SK-N-SH treated with all-trans-retinoic acid at 6 μM for 48 hours (cell line): ENCODE measurements around the gene INSR.
A peak's percentile ranks its signal among the peaks of the same experiment; 100 is the strongest.

Source experiments
- ATAC-seq: fragments of 200-7000 bp; cut with Tn5 transposase; 3 replicates; pipeline ENCODE4 v1.9.1; 2020; ENCODE audit warnings: mild to moderate bottlenecking, moderate library complexity
- ARNTL ChIP-seq: fragments of 450-650 bp; formaldehyde crosslinking; IDR thresholded peaks from 2 replicates; pipeline ENCODE4 v1.5.0; 2020; ENCODE audit warnings: low read depth, mild to moderate bottlenecking, moderate library complexity, borderline replicate concordance
- BACH2 ChIP-seq: fragments of 250-450 bp; sonication (Bioruptor Pico); IDR thresholded peaks from 2 replicates; pipeline ENCODE4 v1.9.0; 2021; ENCODE audit warnings: mild to moderate bottlenecking, borderline replicate concordance
- CREB5 ChIP-seq: fragments of 250-450 bp; sonication (Bioruptor Pico); IDR thresholded peaks from 2 replicates; pipeline ENCODE4 v1.5.1; 2020; ENCODE audit warnings: low read depth, mild to moderate bottlenecking, moderate library complexity
- CSDC2 ChIP-seq: fragments of 250-450 bp; sonication (Bioruptor Pico); IDR thresholded peaks from 2 replicates; pipeline ENCODE4 v1.5.0; 2020; ENCODE audit warnings: mild to moderate bottlenecking, moderate library complexity
- CSRNP3 ChIP-seq: fragments of 250-450 bp; sonication (Bioruptor Pico); IDR thresholded peaks from 2 replicates; pipeline ENCODE4 v1.5.1; 2021; ENCODE audit warnings: mild to moderate bottlenecking, moderate library complexity
- ESRRG ChIP-seq: fragments of 250-450 bp; sonication (Bioruptor Pico); IDR thresholded peaks from 2 replicates; pipeline ENCODE4 v1.6.1; 2021; ENCODE audit warnings: mild to moderate bottlenecking
- GLIS3 ChIP-seq: fragments of 250-450 bp; sonication (Bioruptor Pico); IDR thresholded peaks from 2 replicates; pipeline ENCODE4 v1.5.0; 2020; ENCODE audit warnings: mild to moderate bottlenecking, moderate library complexity
- ISL1 ChIP-seq: fragments of 250-450 bp; sonication (Bioruptor Pico); IDR thresholded peaks from 2 replicates; pipeline ENCODE4 v2.1.2; 2022; ENCODE audit warnings: mild to moderate bottlenecking, moderate library complexity
- OSR1 ChIP-seq: fragments of 250-450 bp; sonication (Bioruptor Pico); IDR thresholded peaks from 2 replicates; pipeline ENCODE4 v1.8.0; 2022; ENCODE audit warnings: moderate library complexity, mild to moderate bottlenecking, inconsistent platforms
- PATZ1 ChIP-seq: fragments of 250-450 bp; sonication (Bioruptor Pico); IDR thresholded peaks from 2 replicates; pipeline ENCODE4 v1.8.0; 2020; ENCODE audit warnings: mild to moderate bottlenecking, moderate library complexity, borderline replicate concordance
- PPARA ChIP-seq: fragments of 250-450 bp; sonication (Bioruptor Pico); IDR thresholded peaks from 2 replicates; pipeline ENCODE4 v1.5.0; 2020; ENCODE audit warnings: mild to moderate bottlenecking, borderline replicate concordance
- RARB ChIP-seq: fragments of 250-450 bp; sonication (Bioruptor Pico); IDR thresholded peaks from 2 replicates; pipeline ENCODE4 v1.8.0; 2021; ENCODE audit warnings: mild to moderate bottlenecking, moderate library complexity
- SNAI2 ChIP-seq: fragments of 250-450 bp; sonication (Bioruptor Pico); IDR thresholded peaks from 2 replicates; pipeline ENCODE4 v1.5.0; 2020; ENCODE audit warnings: mild to moderate bottlenecking, moderate library complexity
- TCF4 ChIP-seq: fragments of 250-450 bp; sonication (Bioruptor Pico); IDR thresholded peaks from 2 replicates; pipeline ENCODE4 v1.8.0; 2021; ENCODE audit warnings: mild to moderate bottlenecking, moderate library complexity, borderline replicate concordance
- TOX ChIP-seq: fragments of 250-450 bp; sonication (Bioruptor Pico); IDR thresholded peaks from 2 replicates; pipeline ENCODE4 v1.8.0; 2021; ENCODE audit warnings: mild to moderate bottlenecking, moderate library complexity, borderline replicate concordance
- TSHZ2 ChIP-seq: fragments of 250-450 bp; sonication (Bioruptor Pico); IDR thresholded peaks from 2 replicates; pipeline ENCODE4 v1.5.0; 2020; ENCODE audit warnings: mild to moderate bottlenecking, moderate library complexity
- ZC3H10 ChIP-seq: fragments of 250-450 bp; sonication (Bioruptor Pico); IDR thresholded peaks from 2 replicates; pipeline ENCODE4 v1.5.1; 2021; ENCODE audit warnings: mild to moderate bottlenecking, moderate library complexity
- ZFP3 ChIP-seq: fragments of 250-450 bp; sonication (Bioruptor Pico); IDR thresholded peaks from 2 replicates; pipeline ENCODE4 v1.5.0; 2020; ENCODE audit warnings: mild to moderate bottlenecking, moderate library complexity
- ZFP30 ChIP-seq: fragments of 450-650 bp; formaldehyde crosslinking; IDR thresholded peaks from 2 replicates; pipeline ENCODE4 v1.5.0; 2022; ENCODE audit warnings: mild to moderate bottlenecking, moderate library complexity
- ZNF565 ChIP-seq: fragments of 450-650 bp; formaldehyde crosslinking; conservative IDR thresholded peaks from 2 replicates; pipeline ENCODE4 v1.5.0; 2020; ENCODE audit warnings: low read depth, mild to moderate bottlenecking, moderate library complexity
- ZNF70 ChIP-seq: fragments of 450-650 bp; formaldehyde crosslinking; IDR thresholded peaks from 2 replicates; pipeline ENCODE4 v1.5.0; 2020; ENCODE audit warnings: mild to moderate bottlenecking, moderate library complexity
- ZNF8 ChIP-seq: fragments of 450-650 bp; formaldehyde crosslinking; IDR thresholded peaks from 2 replicates; pipeline ENCODE4 v1.5.0; 2020; ENCODE audit warnings: mild to moderate bottlenecking, moderate library complexity

INSR gene

GRCh38 chr19:7266832-7267231 is 27.4 kb downstream of the INSR start:
- TF ChIP-seq CREB5 (CRISPR knock-in tag) (no peak), PPARA (no peak), ISL1 (no peak), OSR1 (no peak), TSHZ2 (CRISPR knock-in tag) (no peak), ZNF565 (CRISPR knock-in tag) (no peak), GLIS3 (CRISPR knock-in tag) (no peak), ZFP30 (no peak), ZFP3 (CRISPR knock-in tag) (no peak), RARB (CRISPR knock-in tag) (no peak), TCF4 (CRISPR knock-in tag) (no peak), CSDC2 (CRISPR knock-in tag) (no peak), CSRNP3 (no peak), ZNF8 (CRISPR knock-in tag) (no peak), PATZ1 (CRISPR knock-in tag) (no peak), ZC3H10 (no peak), TOX (CRISPR knock-in tag) (no peak), BACH2 (CRISPR knock-in tag) (no peak), ARNTL (CRISPR knock-in tag) (no peak)
- no peak for ATAC-seq

- ATAC-seq, result no peak
- TF ChIP-seq TOX (CRISPR knock-in tag) (no peak), SNAI2 (CRISPR knock-in tag) (no peak), ZNF8 (CRISPR knock-in tag) (no peak), ESRRG (CRISPR knock-in tag) (no peak), CSRNP3 (no peak), BACH2 (CRISPR knock-in tag) (no peak), OSR1 (no peak)
These were observed 28.3 kb downstream of the INSR start for GRCh38 chr19:7265963-7266362.

GRCh38 chr19:7264858-7265257 is 29.4 kb downstream of the INSR start:
- TF ChIP-seq ZNF70 (CRISPR knock-in tag) (peak; percentile 99), OSR1 (no peak)
- ATAC-seq, result no peak

- no peak for ATAC-seq
- TF ChIP-seq ARNTL (CRISPR knock-in tag), result no peak
- TF ChIP-seq PATZ1 (CRISPR knock-in tag), result no peak
- TF ChIP-seq ZNF70 (CRISPR knock-in tag), result no peak
- no peak for TF ChIP-seq TCF4 (CRISPR knock-in tag)
- TF ChIP-seq PPARA, result no peak
- no peak for TF ChIP-seq CSDC2 (CRISPR knock-in tag)
- no peak for TF ChIP-seq SNAI2 (CRISPR knock-in tag)
- TF ChIP-seq OSR1, result no peak
- TF ChIP-seq ZC3H10, result no peak
- no peak for TF ChIP-seq CSRNP3
These were observed 30.7 kb downstream of the INSR start for GRCh38 chr19:7263521-7263920.
